Keratinocyte (primary cell): ENCODE measurements around the gene METRNL. TPM values are rescaled to one million over a fixed set of nuclear protein-coding genes. Genes with fewer than 3 reads are reported as not detected.

Experiments
- DNase-seq: peaks from one replicate; pipeline ENCODE4 v3.0.0-alpha.2; 2011; ENCODE audit warnings: low read depth, missing footprints, low spot score
- FAIRE-seq: peaks from 2 replicates; lab custom pipeline; 2011; peaks lifted over from hg19 to GRCh38; lab: Jason Lieb, UNC
- H2AFZ ChIP-seq: 2 replicates; pipeline ENCODE4 v1.6.0; 2012; ENCODE audit warnings: low read length, control low read depth, inconsistent platforms; ENCODE audit not compliant: control insufficient read depth
- H3K27ac ChIP-seq: 2 replicates; pipeline ENCODE4 v1.5.1; 2011; ENCODE audit warnings: low read length; ENCODE audit not compliant: control insufficient read depth, insufficient read depth
- H3K27me3 ChIP-seq: 3 replicates; pipeline ENCODE4 v1.6.0; 2011; ENCODE audit warnings: low read length; ENCODE audit not compliant: control insufficient read depth, insufficient read depth; ENCODE audit errors: extremely low read depth
- H3K36me3 ChIP-seq, 2 experiments: 2 replicates in 1 of 2; 3 replicates in 1 of 2; pipeline ENCODE4 v1.5.1; 2011; ENCODE audit warnings: low read length in 2 of 2, mild to moderate bottlenecking in 1 of 2; ENCODE audit not compliant: control insufficient read depth in 2 of 2, insufficient read depth in 2 of 2; ENCODE audit errors: extremely low read depth in 1 of 2
- H3K4me1 ChIP-seq: 3 replicates; pipeline ENCODE4 v1.5.1; 2011; ENCODE audit warnings: low read length; ENCODE audit not compliant: control insufficient read depth, insufficient read depth; ENCODE audit errors: extremely low read depth
- H3K4me2 ChIP-seq: 3 replicates; pipeline ENCODE4 v1.6.0; 2011; ENCODE audit warnings: low read depth, low read length; ENCODE audit not compliant: control insufficient read depth, insufficient read depth; ENCODE audit errors: extremely low read depth
- H3K4me3 ChIP-seq, 3 experiments: fragments of 200-600 bp in 1 of 3; sonication (generic) in 1 of 3; 2 replicates in 2 of 3; 3 replicates in 1 of 3; pipeline ENCODE4 v1.5.1; 2011 to 2016; ENCODE audit warnings: low read length in 3 of 3, mild to moderate bottlenecking in 3 of 3, control low read depth in 2 of 3, inconsistent platforms in 1 of 3, low read depth in 1 of 3, mixed read lengths in 1 of 3, mixed run types in 1 of 3, moderate library complexity in 1 of 3; ENCODE audit not compliant: control insufficient read depth in 2 of 3, insufficient read depth in 2 of 3; ENCODE audit errors: extremely low read depth in 1 of 3
- H3K79me2 ChIP-seq: 2 replicates; pipeline ENCODE4 v1.6.0; 2012; ENCODE audit warnings: low read length; ENCODE audit not compliant: control insufficient read depth, insufficient read depth
- H3K9ac ChIP-seq: 3 replicates; pipeline ENCODE4 v1.6.0; 2011; ENCODE audit warnings: low read length; ENCODE audit not compliant: control insufficient read depth, insufficient read depth; ENCODE audit errors: extremely low read depth
- H3K9me1 ChIP-seq: 3 replicates; pipeline ENCODE4 v1.6.0; 2011; ENCODE audit warnings: low read length; ENCODE audit not compliant: control insufficient read depth, insufficient read depth; ENCODE audit errors: extremely low read depth
- H3K9me3 ChIP-seq: 2 replicates; pipeline ENCODE4 v1.5.1; 2012; ENCODE audit warnings: low read depth, low read length; ENCODE audit not compliant: control insufficient read depth
- H4K20me1 ChIP-seq: 3 replicates; pipeline ENCODE4 v1.6.0; 2011; ENCODE audit warnings: low read length; ENCODE audit not compliant: control insufficient read depth, insufficient read depth; ENCODE audit errors: extremely low read depth
- EZH2 ChIP-seq: IDR thresholded peaks from one replicate; pipeline ENCODE4 v1.6.1; 2012; ENCODE audit warnings: inconsistent platforms, mild to moderate bottlenecking, low read length, moderate library complexity
- dilution Hi-C: fragments of 300-500 bp; cut with MboI; formaldehyde crosslinking; loops from one replicate; pipeline ENCODE4 v1.7.0; 2020; ENCODE audit warnings: low sequenced_read_pairs; ENCODE audit not compliant: extremely low pct_ligation_motif_present
- polyA plus RNA-seq, 5 experiments: library from polyadenylated mRNA; depleted of rRNA in 3 of 5; stranded (reverse) in 3 of 5; stranded (forward) in 1 of 5; unstranded in 1 of 5; fragments of >200 nt; gene quantifications; 1 replicate in 1 of 5; 2 replicates in 3 of 5; 3 replicates in 1 of 5; pipeline versions ENCODE4 v1.2.1 to v1.2.3, GENCODE V29; 2011 to 2012; ENCODE audit warnings: missing spikeins in 2 of 5, low read depth in 1 of 5, low replicate concordance in 1 of 5
- TF ChIP-seq, protein P1 (sequence below), 3 experiments: IDR thresholded peaks in 1 of 3; conservative IDR thresholded peaks in 1 of 3; optimal IDR thresholded peaks in 1 of 3; 2 replicates in 2 of 3; 3 replicates in 1 of 3; pipeline versions ENCODE3 to v1.5.1; 2011; ENCODE audit warnings: low read length in 3 of 3, mild to moderate bottlenecking in 3 of 3, moderate library complexity in 2 of 3, control low read depth in 1 of 3, inconsistent platforms in 1 of 3; ENCODE audit not compliant: insufficient read depth in 2 of 3; ENCODE audit errors: extremely low read depth in 1 of 3

METRNL gene
- polyA plus RNA-seq, 1 donor (not counting 4 experiments of a cell fraction or from before 2014, with no cell fraction given), result 3.1 TPM

- H3K9me3 ChIP-seq, result no peaks in the 10 kb centered on the region
- H4K20me1 ChIP-seq, result peaks cover 4% of the 10 kb centered on the region
- H3K36me3 ChIP-seq, result no peaks in the 10 kb centered on the region
- no peak overlapping the region for H3K27ac ChIP-seq
- dilution Hi-C loops, result no loop called here
- peaks cover 6% of the 10 kb centered on the region for H3K4me1 ChIP-seq
- TF ChIP-seq EZH2, result no peak
- TF ChIP-seq, protein P1, sequence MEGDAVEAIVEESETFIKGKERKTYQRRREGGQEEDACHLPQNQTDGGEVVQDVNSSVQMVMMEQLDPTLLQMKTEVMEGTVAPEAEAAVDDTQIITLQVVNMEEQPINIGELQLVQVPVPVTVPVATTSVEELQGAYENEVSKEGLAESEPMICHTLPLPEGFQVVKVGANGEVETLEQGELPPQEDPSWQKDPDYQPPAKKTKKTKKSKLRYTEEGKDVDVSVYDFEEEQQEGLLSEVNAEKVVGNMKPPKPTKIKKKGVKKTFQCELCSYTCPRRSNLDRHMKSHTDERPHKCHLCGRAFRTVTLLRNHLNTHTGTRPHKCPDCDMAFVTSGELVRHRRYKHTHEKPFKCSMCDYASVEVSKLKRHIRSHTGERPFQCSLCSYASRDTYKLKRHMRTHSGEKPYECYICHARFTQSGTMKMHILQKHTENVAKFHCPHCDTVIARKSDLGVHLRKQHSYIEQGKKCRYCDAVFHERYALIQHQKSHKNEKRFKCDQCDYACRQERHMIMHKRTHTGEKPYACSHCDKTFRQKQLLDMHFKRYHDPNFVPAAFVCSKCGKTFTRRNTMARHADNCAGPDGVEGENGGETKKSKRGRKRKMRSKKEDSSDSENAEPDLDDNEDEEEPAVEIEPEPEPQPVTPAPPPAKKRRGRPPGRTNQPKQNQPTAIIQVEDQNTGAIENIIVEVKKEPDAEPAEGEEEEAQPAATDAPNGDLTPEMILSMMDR (optimal IDR thresholded peaks at IDR 0.05 in 1 of 3, IDR thresholded peaks at IDR 0.05 in 1 of 3, conservative IDR thresholded peaks at IDR 0.05 in 1 of 3; ENCODE audit: extremely low read depth in 1 of 3, insufficient read depth in 2 of 3, low read length in 3 of 3), result no peak
- no peaks in the 10 kb centered on the region for H3K9me1 ChIP-seq
- no peak overlapping the region for H2AFZ ChIP-seq
- no peak overlapping the region for H3K9ac ChIP-seq
- H3K27me3 ChIP-seq, result peaks cover 9% of the 10 kb centered on the region
- no peaks in the 10 kb centered on the region for H3K79me2 ChIP-seq
- H3K4me2 ChIP-seq, result no peak overlapping the region
- FAIRE-seq, result no peak
- H3K4me3 ChIP-seq, result no peak overlapping the region
- DNase-seq, result no peak
These were observed 9.3 kb upstream of the METRNL start for GRCh38 chr17:83069931-83070742.

DNA sequence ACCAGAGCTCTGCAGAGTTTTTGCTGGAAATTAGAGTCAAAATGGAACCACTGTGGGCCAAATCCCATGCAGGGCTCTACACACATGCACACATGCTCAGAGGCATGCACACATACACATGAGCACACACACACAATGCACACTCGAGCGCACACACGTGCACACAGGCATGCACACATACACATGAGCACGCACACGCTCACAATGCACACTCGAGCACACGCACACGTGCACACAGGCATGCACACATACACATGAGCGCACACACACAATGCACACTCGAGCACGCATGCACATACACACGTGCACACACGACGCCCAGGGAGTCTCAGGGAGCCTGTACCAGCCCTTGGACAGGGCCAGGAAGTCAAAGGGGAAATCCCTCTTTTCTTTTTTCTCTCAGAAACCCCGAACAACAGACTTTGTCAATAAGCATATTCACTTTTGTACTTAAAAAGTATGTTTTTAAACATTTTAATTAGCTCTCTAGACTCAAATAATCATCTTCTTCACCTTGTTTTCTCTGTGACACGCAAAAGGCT lies 8.5 kb upstream of the METRNL start:
- Histone ChIP-seq H3K4me3 (no peak overlapping the region), H3K79me2 (no peaks in the 10 kb centered on the region), H2AFZ (no peak overlapping the region), H3K9me3 (no peaks in the 10 kb centered on the region), H4K20me1 (peaks cover 4% of the 10 kb centered on the region), H3K36me3 (no peaks in the 10 kb centered on the region), H3K4me1 (peaks cover 6% of the 10 kb centered on the region), H3K4me2 (no peak overlapping the region), H3K27ac (no peak overlapping the region), H3K9ac (no peak overlapping the region), H3K27me3 (peaks cover 16% of the 10 kb centered on the region), H3K9me1 (no peaks in the 10 kb centered on the region)
- FAIRE-seq, result no peak
- DNase-seq, result no peak
- dilution Hi-C loops, result no loop called here
- TF ChIP-seq EZH2, result no peak
- TF ChIP-seq, protein P1 (optimal IDR thresholded peaks at IDR 0.05 in 1 of 3, IDR thresholded peaks at IDR 0.05 in 1 of 3, conservative IDR thresholded peaks at IDR 0.05 in 1 of 3; ENCODE audit: extremely low read depth in 1 of 3, insufficient read depth in 2 of 3, low read length in 3 of 3), result no peak
